Stomach (tissue), 9 donors: ENCODE data around the gene PLEKHD1. TPM values are rescaled to one million over a fixed set of nuclear protein-coding genes. Genes with fewer than 3 reads are reported as not detected.
"Not testable (repeated sequence)": the region's sequence is repeated elsewhere in the genome, so short reads cannot be mapped to it uniquely, and the experiment has no call there.

Experiments
- DNase-seq, 2 donors: peaks; one replicate each; pipeline versions ENCODE4 v3.0.0 to v3.0.0-alpha.2; 2013 to 2019
- H3K27ac ChIP-seq, 5 donors: fragments of 200-600 bp in 4 of 5; sonication (generic) in 4 of 5; one replicate each; pipeline ENCODE4 v1.5.1; 2013 to 2019; ENCODE audit warnings: mild to moderate bottlenecking in 1 of 5, moderate library complexity in 1 of 5
- H3K27me3 ChIP-seq, 3 donors: fragments of 200-600 bp; sonication (generic); one replicate each; pipeline ENCODE4 v1.5.1; 2017 to 2019; ENCODE audit warnings: mixed run types in 1 of 3
- H3K36me3 ChIP-seq, 4 donors: fragments of 200-600 bp; sonication (generic); 1 replicate in 3 of 4; 2 replicates in 1 of 4; pipeline ENCODE4 v1.5.1; 2016 to 2019
- H3K4me1 ChIP-seq, 4 donors: fragments of 200-600 bp; sonication (generic); one replicate each; pipeline ENCODE4 v1.5.1; 2016 to 2019
- H3K4me3 ChIP-seq, 4 donors: fragments of 200-600 bp; sonication (generic) in 3 of 4; one replicate each; pipeline ENCODE4 v1.5.1; 2016 to 2019; ENCODE audit warnings: mild to moderate bottlenecking in 1 of 4
- H3K9me3 ChIP-seq, 4 donors: fragments of 200-600 bp; sonication (generic); one replicate each; pipeline ENCODE4 v1.5.1; 2016 to 2019
- CTCF ChIP-seq, 7 experiments: fragments of 450-650 bp in 4 of 7; fragments of 200-600 bp in 3 of 7; sonication (generic) in 3 of 7; IDR thresholded peaks; one replicate each; pipeline ENCODE4 v1.5.1; 2016 to 2019; ENCODE audit warnings: antibody characterized with exemption in 7 of 7, control low read depth in 2 of 7, mild to moderate bottlenecking in 1 of 7
- EP300 ChIP-seq: sonication (generic); formaldehyde crosslinking; IDR thresholded peaks from one replicate; pipeline ENCODE4 v1.6.1; 2017; ENCODE audit warnings: antibody characterized with exemption
- POLR2A ChIP-seq, 4 donors: fragments of 450-650 bp; IDR thresholded peaks; one replicate each; pipeline ENCODE4 v1.6.1; 2016; ENCODE audit warnings: antibody characterized with exemption in 4 of 4, control low read depth in 2 of 4, mild to moderate bottlenecking in 1 of 4, moderate library complexity in 1 of 4
- POLR2AphosphoS5 ChIP-seq, 3 donors: sonication (generic); formaldehyde crosslinking; IDR thresholded peaks; one replicate each; pipeline ENCODE4 v1.6.1; 2016; ENCODE audit warnings: antibody characterized with exemption in 3 of 3
- WGBS, 5 donors: extraction: QIAGEN DNeasy Blood & Tissue Kit in 3 of 5; methylation state at CpG; one replicate each; pipeline versions ENCODE4 v1.1.5 to v1.1.7; 2013 to 2018; 5-methylcytosine and 5-hydroxymethylcytosine counted together
- intact Hi-C: fragments of 100-400 bp; cut with DNase I; formaldehyde crosslinking; loops from one replicate; pipeline ENCODE4 v1.15.1; 2023; ENCODE audit warnings: low total_unique reads
- polyA plus RNA-seq, 3 donors: library from polyadenylated mRNA; stranded (reverse); fragments of 200-250 nt; gene quantifications; one replicate each; pipeline ENCODE4 v1.2.3, GENCODE V29; 2013
- total RNA-seq, 5 donors: library from RNA; depleted of rRNA; stranded (reverse); fragments of >200 nt; gene quantifications; one replicate each; pipeline versions ENCODE4 v1.1.0 to v1.2.3, GENCODE V29; 2014 to 2016
- donor health status: healthy with polysubstance abuse.
- donor health status: Bipolar disorder and iron deficiency.
- donor health status: healthy.

Gene PLEKHD1
- total and polyA plus RNA-seq, 8 donors, result 0.08 to 0.55 (median 0.14) TPM; not detected in 4

GRCh38 chr14:69471436-69471835 lies 13.1 kb upstream of the PLEKHD1 start:
- Histone ChIP-seq H3K4me3 (no peak overlapping the region), H3K27me3 (no peaks in the 10 kb centered on the region), H3K27ac (no peak overlapping the region), H3K36me3 (no peaks in the 10 kb centered on the region), H3K9me3 (no peaks in the 10 kb centered on the region), H3K4me1 (no peaks in the 10 kb centered on the region)
- no peak for DNase-seq
- 80 to 88% (median 84%) methylated on average over 3 of the region's 3 CpGs for WGBS, 5 donors
- TF ChIP-seq POLR2AphosphoS5 (IDR thresholded peaks at IDR 0.05) (no peak), CTCF (IDR thresholded peaks at IDR 0.05) (no peak), POLR2A (IDR thresholded peaks at IDR 0.05) (no peak), EP300 (no peak)
- intact Hi-C loops, result no loop called here

- no peaks in the 10 kb centered on the region for H3K27me3 ChIP-seq
- intact Hi-C loops, result no loop called here
- TF ChIP-seq CTCF (IDR thresholded peaks at IDR 0.05), result no peak
- H3K27ac ChIP-seq, result no peak overlapping the region
- 79 to 83% (median 82%) methylated on average over 10 of the region's 10 CpGs for WGBS, 5 donors
- no peaks in the 10 kb centered on the region for H3K36me3 ChIP-seq
- H3K9me3 ChIP-seq, result no peaks in the 10 kb centered on the region
- no peaks in the 10 kb centered on the region for H3K4me1 ChIP-seq
- no peak overlapping the region for H3K4me3 ChIP-seq
- DNase-seq, result no peak
These were observed 12.6 kb upstream of the PLEKHD1 start for GRCh38 chr14:69471916-69472315.

GRCh38 chr14:69473260-69473659 lies 11.3 kb upstream of the PLEKHD1 start:
- 49 to 63% (median 50%) methylated on average over 2 to 3 of the region's 3 CpGs for WGBS, 5 donors
- Histone ChIP-seq H3K36me3 (no peaks in the 10 kb centered on the region), H3K4me1 (no peaks in the 10 kb centered on the region)

GRCh38 chr14:69473946-69474345 lies 10.6 kb upstream of the PLEKHD1 start:
- Histone ChIP-seq H3K27me3 (no peaks in the 10 kb centered on the region), H3K9me3 (peaks cover 0 to 3% (median 0%) of the 10 kb centered on the region in 4 donors), H3K27ac (no peak overlapping the region), H3K36me3 (no peaks in the 10 kb centered on the region), H3K4me3 (no peak overlapping the region), H3K4me1 (no peaks in the 10 kb centered on the region)
- WGBS, 5 donors, result 72 to 90% (median 86%) methylated on average over 3 of the region's 3 CpGs
- DNase-seq, result no peak
- intact Hi-C loops, result no loop called here
- TF ChIP-seq POLR2AphosphoS5 (IDR thresholded peaks at IDR 0.05) (no peak), CTCF (IDR thresholded peaks at IDR 0.05) (no peak), EP300 (no peak), POLR2A (IDR thresholded peaks at IDR 0.05) (no peak)

More at GRCh38 chr14:69473260-69473659, 11.3 kb upstream of the PLEKHD1 start:
- Histone ChIP-seq H3K9me3 (peaks cover 0 to 3% (median 0%) of the 10 kb centered on the region in 4 donors), H3K27ac (no peak overlapping the region), H3K27me3 (no peaks in the 10 kb centered on the region), H3K4me3 (no peak overlapping the region)
- no peak for TF ChIP-seq EP300
- intact Hi-C loops, result no loop called here
- no peak for DNase-seq

- TF ChIP-seq POLR2AphosphoS5 (IDR thresholded peaks at IDR 0.05), result no peak
- no peak for TF ChIP-seq POLR2A (IDR thresholded peaks at IDR 0.05)
- no peak for TF ChIP-seq EP300
- TF ChIP-seq CTCF (IDR thresholded peaks at IDR 0.05), result no peak
- Histone ChIP-seq H3K36me3 (no peaks in the 10 kb centered on the region), H3K9me3 (peaks cover 0 to 3% (median 0%) of the 10 kb centered on the region in 4 donors), H3K4me1 (no peaks in the 10 kb centered on the region), H3K27me3 (peaks cover 0 to 4% (median 0%) of the 10 kb centered on the region in 3 donors), H3K4me3 (no peak overlapping the region), H3K27ac (no peak overlapping the region)
- peak in 1 of 2 donors; percentile 48 for DNase-seq
- intact Hi-C loops, result no loop called here
- 54 to 71% (median 59%) methylated on average over 8 of the region's 8 CpGs for WGBS, 5 donors
These were observed 9.2 kb upstream of the PLEKHD1 start for GRCh38 chr14:69475194-69475818.

- H3K27ac ChIP-seq, H3K36me3 ChIP-seq, intact Hi-C loops, H3K4me1 ChIP-seq, H3K27me3 ChIP-seq, H3K4me3 ChIP-seq, H3K9me3 ChIP-seq, DNase-seq: not testable (repeated sequence)
- WGBS, 5 donors, result 90 to 98% (median 93%) methylated on average over 5 of the region's 5 CpGs
These were observed 7.6 kb upstream of the PLEKHD1 start for GRCh38 chr14:69476824-69477450.

- 82 to 95% (median 89%) methylated on average over 2 of the region's 2 CpGs for WGBS, 5 donors
- H3K36me3 ChIP-seq, intact Hi-C loops: not testable (repeated sequence)
These were observed 6.5 kb upstream of the PLEKHD1 start for GRCh38 chr14:69478055-69478454.

More at GRCh38 chr14:69478055-69478454, 6.5 kb upstream of the PLEKHD1 start:
- not testable (repeated sequence) for H3K4me1 ChIP-seq, H3K9me3 ChIP-seq, H3K27ac ChIP-seq, DNase-seq, H3K4me3 ChIP-seq
- H3K27me3 ChIP-seq, result peaks cover 0 to 21% (median 3%) of the 10 kb centered on the region in 3 donors
